Stimulated activated CD4-positive, alpha-beta T cell treated with anti-CD3 and anti-CD28 coated beads, Interleukin-1b, Interleukin-23, amount 100 ng/mL, for 1 hour (primary cell): ENCODE results near the gene NKX2-1.

Source experiments
- DNase-seq, 2 donors: peaks; one replicate each; pipeline ENCODE4 v3.0.0-alpha.2; 2020; ENCODE audit warnings: low read depth in 2 of 2

NKX2-1 gene

DNA sequence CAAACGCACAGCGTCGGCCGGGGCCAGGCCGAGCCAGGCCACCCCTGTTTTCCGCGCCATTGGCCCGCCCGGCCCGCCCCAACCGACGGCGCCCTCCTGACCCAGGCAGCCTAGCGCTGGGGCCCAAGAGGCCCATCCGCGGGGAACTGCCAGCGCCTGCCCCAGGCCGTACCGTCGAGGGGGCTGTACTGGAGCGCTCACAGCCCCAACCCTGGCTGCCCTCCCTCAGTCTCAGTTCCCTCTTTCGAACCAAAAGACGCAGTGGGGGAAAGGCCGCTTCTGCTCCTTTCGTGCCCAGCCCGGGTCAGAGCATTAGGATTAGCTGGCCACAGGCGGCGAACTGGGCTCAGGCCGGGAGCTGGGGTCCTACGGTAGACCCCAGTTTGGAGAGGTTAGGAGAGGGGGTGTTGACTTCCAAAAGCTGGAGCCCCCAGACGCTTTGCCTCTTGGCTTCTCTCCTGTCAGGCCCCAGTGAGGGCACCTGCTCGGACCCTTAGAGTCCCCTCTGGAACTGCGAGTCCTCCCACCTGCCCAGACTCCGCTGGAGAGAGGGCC, 1.9 kb downstream of the NKX2-1 start:
- DNase-seq: no peak

DNA sequence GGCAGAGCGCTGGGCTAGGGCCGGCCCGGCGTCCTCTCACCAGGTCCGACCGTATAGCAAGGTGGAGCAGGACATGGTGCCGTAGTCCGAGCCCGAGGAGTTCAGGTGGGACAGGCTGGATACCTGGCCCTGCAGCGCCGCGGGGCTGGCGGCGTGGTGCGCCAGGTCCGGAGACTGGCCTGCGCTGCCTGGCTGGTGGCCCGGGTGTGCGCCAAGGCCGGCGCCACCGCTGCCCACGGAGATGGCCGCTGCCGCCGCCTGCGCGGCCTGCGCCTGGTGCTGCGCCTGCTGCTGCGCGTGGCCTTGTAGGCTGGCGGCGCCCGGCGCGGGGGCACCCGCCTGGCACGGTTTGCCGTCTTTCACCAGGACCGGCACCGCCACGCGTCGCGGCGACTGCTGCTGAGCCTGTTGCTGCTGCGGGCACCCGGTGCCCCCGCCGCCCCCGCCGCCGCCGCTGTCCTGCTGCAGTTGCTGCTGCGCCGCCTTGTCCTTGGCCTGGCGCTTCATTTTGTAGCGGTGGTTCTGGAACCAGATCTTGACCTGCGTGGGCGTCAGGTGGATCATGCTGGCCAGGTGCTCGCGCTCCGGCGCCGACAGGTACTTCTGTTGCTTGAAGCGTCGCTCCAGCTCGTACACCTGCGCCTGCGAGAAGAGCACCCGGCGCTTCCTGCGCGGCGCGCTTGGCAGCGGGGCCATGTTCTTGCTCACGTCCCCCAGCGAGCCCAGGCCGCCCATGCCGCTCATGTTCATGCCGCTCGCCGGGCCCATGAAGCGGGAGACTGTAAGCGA, 2.6 kb downstream of the NKX2-1 start:
- DNase-seq: no peak

- DNase-seq: no peak
Observed at GRCh38 chr14:36516719-36517241, 3.3 kb downstream of the NKX2-1 start.

DNA sequence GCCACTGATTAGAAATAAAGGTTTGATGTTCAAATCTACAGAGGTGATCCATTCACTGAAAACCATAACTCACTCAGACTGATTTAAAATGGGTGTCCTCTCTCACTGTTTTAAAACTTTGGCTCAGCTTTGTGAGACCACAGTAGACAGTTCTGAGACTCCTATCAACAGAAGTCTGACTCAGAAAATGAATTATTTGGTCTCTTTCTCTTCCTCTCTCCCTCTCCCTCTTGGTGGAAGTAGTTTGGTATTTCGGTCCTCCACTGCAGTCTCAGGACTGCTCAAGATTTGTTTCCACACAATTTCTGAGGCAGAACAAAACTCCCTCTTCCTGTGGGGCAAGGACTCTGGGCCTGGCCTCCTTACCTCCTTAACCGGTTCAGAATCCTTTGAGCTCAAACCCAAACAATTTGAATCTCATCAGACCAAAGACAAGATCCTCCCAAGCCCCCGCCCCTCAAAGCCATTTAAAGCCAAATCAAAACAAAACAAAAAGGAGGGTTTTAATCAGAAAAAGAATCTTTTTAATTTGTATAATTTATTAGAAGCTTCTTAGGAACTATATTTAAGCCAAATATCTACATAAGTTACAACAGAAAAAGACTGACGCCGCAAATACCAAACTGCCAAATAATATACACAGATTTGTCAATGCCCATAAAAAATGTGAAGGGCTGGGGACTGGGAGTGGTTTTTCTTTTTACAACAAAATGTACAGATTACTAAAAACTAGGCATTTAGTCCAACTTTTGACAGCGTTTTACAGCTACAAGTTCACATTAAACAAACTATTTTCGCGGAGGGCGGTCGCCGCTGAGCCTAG, 3.9 kb downstream of the NKX2-1 start:
- no peak for DNase-seq

DNA sequence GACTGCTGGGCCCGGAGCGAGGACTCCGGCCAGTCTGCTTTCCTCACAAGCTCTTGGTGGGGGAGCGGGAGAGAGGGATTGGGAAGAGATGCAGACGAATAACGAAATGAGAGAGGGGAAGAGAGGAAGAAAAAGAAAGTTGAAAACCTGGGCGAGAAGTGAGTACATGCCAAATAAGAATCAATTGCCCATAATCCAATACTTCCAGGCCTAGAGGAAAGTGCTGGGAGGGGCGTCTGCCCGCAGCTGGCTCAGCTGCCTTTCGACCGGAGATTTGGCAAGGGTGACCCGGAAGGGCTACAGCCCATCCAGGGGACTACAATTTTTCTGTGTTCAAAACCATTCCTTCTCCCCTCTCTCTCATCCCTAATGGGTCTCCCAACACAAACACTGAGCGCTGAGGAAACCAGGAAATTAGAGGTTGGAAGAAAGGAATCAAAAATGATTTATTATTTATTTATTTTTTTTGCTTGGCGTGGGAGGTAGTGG, 4.9 kb downstream of the NKX2-1 start:
- no peak for DNase-seq

DNA sequence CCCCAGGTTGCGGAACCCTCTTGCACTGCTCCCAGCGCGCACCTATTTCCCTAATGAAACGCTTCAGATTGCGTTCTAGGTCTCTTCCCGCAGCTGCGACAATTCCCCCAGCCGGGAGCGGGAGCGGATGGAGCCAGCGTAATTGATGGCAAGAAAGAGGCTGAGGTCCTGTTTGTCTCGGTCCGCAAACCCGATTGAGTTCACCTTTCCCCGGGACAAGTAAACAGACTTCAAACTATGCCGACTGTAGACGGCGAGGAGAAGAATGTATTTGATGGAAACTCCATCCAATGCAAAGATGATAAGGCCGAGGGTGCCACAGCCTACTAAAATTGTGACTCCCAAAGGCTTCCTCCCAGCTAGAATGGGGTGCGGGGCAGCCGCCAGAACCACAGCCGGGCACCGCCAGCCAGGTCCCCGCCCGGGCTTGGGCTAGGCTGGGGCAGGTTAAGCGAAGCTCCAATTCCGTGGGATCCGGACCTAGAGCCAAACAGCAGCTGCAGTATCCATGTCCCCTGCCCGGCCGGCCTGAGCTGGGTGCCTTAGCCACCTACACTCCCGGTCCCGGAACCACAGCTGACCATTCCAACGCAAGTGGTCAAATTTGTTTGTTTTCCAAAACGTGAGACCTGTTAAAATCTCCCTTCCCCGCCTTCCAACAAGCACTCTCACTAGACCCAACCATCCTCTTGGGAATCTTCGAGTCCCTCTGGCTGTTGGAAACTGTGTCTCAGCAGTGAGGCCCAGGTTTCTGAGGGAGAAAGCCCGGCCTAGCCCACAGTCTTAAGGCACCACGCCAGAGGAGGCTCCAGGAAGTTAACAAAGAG, 5.5 kb downstream of the NKX2-1 start:
- DNase-seq: no peak

DNA sequence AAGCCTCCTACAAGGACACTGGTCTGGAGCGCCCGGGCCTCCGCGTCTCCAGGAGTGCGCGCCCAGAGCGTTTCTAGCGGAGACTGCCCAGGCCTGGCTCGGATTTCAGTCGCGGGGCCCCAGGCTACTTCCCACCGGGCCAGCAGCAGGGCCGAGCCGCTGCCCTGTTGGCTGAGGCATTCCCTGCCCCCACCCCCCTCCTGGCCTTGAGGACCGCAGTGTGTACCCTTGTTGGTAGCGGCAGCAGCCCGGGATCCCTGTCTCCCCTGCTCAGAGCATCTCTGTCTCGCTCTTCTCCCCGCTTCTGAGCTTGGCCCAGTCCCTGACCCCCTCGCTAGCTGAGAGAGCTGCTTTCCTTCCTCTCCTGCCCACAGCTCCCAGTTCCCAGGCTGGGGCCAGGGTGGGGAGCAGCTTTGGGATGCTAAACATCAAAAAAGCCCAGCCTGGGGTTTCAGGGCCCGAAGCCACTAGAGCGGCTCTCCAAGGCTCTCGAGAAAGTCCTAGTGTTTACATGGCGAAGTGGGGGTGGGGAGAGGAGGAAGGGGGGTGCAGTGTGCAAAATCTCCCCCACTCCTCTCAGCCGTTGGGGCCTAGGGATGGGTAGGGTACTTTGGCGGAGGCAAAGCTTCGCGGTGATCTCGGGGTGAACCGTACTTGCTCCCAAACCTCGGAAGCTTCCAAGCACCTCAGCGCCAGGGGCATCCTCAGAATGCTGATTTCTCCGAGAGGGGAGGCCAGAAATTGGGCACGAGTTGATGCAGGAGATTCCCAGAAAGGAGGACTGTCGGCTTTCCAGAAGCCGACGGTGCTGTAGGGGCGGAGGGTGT, 6.4 kb downstream of the NKX2-1 start:
- DNase-seq: no peak

DNA sequence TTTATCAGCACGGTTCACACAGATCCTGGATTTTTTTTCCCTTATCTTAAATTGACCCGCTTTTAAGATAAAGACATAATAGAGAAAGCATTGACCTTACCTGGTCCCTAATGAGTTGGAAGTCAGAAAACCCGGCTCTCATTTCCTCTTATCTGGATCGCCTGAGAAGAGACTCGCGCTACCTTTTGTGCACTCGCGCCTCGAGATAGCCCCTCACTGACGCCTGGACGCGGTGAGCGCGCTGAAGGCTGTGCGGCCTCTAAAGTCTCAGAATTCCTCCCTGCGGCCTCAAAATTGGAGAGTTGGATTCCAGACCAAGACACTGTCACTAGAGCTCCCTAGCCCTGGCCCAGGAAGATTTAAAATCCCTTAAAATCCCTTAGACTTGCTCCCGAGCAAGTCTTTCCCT, 7.0 kb downstream of the NKX2-1 start:
- no peak for DNase-seq

DNA sequence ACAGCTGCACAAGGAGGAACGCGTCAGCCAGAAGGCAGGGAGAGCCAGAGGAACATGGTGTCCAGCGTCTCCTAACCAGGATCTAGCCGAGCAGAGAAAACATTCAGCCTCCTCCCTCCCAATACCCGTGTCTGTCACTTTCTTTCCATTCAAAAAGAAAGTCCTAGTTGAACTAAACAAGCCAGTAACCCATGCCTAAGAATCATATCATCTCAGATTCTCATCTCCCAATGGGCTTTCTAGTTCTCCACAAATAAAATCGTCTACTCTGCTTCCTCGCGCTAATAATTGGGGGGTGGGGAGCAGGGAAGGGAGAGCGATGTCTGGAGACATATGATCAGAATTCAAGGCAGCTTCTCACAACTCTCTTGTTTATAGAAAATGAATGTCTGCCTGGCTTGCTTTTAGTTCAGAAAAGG, 7.4 kb downstream of the NKX2-1 start:
- DNase-seq: no peak

- no peak for DNase-seq
Observed at GRCh38 chr14:36511981-36512584, 7.9 kb downstream of the NKX2-1 start.

- no peak for DNase-seq
Observed at GRCh38 chr14:36510874-36511273, 9.2 kb downstream of the NKX2-1 start.

DNA sequence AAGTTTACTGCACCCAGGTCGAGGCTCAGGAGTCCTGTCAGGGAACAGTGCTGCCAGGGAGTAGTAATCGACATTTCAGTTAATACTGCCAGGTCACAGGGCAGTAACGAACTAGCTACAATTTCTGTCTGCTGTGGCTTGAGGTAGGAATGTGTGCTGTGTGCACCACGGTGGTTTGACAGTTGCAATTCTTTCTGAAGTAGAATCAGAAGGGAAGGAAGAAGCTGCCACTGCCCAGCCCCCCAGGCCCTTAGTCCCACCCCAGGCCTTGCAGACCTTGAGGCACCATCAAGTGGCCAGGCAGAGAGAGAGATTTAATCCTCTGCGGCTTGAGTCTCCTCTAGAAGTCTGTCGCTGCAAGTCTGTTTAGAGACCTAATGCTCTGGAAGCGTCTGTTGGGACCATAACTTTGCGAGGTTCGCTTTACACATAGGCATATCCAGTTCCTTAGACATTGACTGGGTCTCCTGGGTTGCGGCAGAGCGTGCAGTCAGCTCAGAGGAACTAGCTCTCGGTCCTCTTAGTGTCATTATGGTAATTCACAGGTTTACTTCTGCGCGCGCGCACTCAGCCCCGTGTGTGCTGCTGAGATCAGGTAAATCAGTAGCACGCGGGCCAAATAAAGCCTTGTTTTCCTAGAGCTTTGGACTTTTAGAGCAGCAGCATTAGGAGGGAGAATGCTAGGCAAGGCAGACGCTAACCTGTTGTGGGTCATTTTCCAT, 9.8 kb downstream of the NKX2-1 start:
- DNase-seq: no peak

GRCh38 chr14:36509069-36509917, 10.7 kb downstream of the NKX2-1 start:
- DNase-seq: no peak

GRCh38 chr14:36508418-36509068, 11.5 kb downstream of the NKX2-1 start:
- DNase-seq: no peak

DNA sequence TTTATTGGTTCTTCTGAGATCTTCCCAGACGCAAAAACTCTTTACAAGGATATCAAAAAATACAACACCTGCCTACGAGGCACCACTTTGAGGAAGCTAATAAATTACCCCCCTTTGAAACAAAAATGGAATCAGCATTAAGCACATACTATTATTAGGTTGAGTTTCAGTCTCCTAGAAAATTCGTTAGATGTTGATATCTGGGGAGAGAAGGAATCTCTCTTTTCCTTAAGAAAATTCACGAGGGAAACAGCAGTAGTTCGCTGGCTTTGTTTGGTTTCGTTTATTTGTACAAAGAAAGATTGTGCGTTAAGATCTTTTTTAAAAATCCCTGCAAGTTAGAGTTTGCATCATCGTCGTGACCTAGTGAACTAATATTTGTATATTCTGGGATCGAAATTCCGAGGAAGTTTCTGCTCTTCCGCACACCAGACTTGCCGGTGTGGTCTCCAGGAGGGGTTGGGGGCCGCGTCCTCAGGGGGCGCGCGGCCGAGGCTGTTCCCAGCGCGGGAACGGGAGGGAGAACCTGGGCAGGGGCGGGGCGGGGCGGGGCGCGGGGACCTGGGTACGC, 12.1 kb downstream of the NKX2-1 start:
- no peak for DNase-seq

DNA sequence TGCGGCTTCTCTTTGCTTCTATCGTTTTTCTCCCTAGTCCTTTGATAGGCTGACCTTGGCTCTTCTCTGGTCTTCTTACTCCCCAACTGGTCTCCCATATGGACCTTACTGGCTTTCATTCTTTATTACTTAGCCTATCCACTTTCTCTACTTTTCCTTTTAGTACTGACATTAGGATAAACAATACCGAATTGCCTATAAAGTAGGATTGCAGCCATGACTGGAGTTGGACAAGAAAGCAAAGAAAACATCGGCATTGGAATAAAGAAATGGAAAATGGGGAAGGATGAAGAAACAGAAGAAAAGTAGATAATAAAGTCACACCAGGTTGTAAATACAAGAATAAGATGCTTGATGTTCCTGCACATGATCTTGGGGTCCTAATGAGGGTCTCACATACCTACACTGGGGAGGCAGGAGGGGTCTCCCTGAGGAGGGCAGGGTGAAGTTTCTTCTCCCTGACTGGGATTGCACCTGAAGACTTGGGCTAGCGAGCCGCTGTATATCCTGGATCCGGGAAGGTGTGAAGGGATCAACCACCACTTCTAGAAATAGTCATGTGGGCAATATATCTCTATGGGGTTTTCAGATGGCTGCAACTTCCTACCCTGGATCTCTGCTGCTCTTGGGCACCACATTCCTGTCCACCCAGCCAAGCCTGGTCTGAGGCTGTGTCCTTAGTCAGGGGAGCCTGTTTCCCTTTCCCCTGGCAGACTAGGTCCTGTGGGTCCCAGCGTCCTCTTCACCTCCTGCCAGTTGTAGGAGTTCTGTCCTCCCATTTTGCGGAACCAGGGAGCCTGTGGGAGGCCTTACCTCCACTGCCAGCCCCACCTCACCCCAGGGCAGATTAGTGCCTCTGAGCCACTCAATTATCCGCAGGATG, 13.1 kb downstream of the NKX2-1 start:
- DNase-seq: no peak
